Activated CD4-positive, CD25-positive, alpha-beta regulatory T cell (primary cell): ENCODE measurements around the gene KRT33B.

Source experiments
- DNase-seq, 4 experiments: peaks; one replicate each; lab custom pipeline; 2025; lab: John Stamatoyannopoulos, UW

KRT33B gene

GRCh38 chr17:41325126-41325525, 44.5 kb downstream of the KRT33B start:
- DNase-seq: no peak

GRCh38 chr17:41324180-41325075, 45.2 kb downstream of the KRT33B start:
- DNase-seq: no peak

DNA sequence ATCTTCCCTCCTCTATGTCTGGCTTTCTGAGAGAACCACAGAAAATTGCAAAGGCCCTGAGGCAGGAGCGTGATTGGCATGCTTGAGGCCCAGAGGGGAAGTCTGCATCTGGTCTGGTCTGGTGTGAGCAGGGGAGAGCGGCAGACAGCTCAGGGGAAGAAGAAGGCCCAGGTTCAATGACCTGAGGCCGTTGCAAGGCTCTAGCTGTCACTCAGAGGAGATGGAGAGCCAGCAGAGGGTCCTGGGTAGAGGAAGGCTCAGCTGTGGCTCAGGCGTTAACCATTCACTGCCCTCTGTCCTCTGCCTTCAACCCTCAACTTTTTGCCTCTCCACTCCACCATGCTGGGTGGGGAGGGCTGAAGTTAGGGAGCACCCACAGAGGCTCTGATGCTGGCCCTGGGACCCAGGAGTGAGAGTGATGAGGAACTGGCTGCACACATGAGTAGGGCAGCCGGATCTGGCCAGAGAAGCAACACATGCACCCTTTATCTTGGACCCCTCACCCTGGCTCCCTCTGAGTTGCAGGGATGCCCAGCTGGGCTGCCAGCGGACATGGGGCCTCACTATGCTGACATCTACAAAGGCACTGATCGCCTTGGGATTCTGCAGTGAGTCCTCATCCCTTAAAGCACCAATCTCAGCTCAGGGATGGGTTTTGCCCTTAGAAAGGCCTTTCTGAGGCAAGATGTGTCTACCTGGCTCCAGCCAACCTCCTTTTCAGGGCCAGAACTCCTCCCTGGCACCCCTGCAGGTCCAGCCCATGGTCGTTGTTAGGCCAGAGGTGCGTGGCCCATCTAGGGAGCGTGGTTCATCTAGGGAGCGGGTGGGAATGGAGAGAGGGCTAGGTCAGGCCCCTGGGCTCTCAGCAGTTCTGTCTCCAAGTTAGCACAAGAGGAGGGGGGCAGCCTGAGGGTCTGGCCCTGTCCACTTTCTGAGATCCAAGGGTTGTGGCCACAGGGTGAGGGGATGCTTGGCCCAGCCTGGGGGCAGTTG, 46.4 kb downstream of the KRT33B start:
- DNase-seq: no peak

- no peak for DNase-seq
These were observed 47.3 kb downstream of the KRT33B start for GRCh38 chr17:41322094-41322902.

- DNase-seq: no peak
These were observed 51.4 kb downstream of the KRT33B start for GRCh38 chr17:41318231-41318630.

GRCh38 chr17:41315814-41316445, 53.7 kb downstream of the KRT33B start:
- no peak for DNase-seq

- DNase-seq: no peak
These were observed 54.3 kb downstream of the KRT33B start, which contains the start of gene KRTAP17-1 for GRCh38 chr17:41315204-41315794. KRTAP17-1 (minus strand) TSS chr17:41315710; CDS start chr17:41315650, 60 bp downstream.
